GM12873 (cell line): Measurements from ENCODE around the gene HOXD1.

Experiments
- TF ChIP-seq, protein P1 (sequence below): IDR thresholded peaks from 2 replicates; pipeline ENCODE4 v1.5.1; 2012; ENCODE audit warnings: low read depth, mild to moderate bottlenecking, moderate library complexity, low read length, control low read depth; ENCODE audit not compliant: insufficient read depth; ENCODE audit errors: missing control alignments

HOXD1 gene

DNA sequence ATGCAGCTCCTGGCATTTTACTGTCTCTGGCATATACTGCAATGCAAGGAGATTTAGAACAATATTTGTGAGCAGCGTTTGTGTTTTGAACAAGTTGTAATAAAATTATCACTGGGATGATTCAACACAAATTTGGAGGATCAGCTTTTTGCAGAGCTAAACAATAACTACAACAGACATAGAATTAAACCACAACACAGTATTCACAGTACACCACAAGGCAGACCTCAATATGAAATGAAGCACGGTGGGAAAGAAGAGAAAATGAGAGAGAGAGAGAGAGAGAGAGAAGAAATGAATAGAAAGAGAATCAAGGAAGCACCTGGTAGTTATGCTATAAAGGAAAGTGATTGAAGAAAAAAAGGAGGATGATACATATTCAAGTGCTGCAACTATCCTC lies 39.4 kb downstream of the HOXD1 start:
- TF ChIP-seq, protein P1, sequence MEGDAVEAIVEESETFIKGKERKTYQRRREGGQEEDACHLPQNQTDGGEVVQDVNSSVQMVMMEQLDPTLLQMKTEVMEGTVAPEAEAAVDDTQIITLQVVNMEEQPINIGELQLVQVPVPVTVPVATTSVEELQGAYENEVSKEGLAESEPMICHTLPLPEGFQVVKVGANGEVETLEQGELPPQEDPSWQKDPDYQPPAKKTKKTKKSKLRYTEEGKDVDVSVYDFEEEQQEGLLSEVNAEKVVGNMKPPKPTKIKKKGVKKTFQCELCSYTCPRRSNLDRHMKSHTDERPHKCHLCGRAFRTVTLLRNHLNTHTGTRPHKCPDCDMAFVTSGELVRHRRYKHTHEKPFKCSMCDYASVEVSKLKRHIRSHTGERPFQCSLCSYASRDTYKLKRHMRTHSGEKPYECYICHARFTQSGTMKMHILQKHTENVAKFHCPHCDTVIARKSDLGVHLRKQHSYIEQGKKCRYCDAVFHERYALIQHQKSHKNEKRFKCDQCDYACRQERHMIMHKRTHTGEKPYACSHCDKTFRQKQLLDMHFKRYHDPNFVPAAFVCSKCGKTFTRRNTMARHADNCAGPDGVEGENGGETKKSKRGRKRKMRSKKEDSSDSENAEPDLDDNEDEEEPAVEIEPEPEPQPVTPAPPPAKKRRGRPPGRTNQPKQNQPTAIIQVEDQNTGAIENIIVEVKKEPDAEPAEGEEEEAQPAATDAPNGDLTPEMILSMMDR = no peak

DNA sequence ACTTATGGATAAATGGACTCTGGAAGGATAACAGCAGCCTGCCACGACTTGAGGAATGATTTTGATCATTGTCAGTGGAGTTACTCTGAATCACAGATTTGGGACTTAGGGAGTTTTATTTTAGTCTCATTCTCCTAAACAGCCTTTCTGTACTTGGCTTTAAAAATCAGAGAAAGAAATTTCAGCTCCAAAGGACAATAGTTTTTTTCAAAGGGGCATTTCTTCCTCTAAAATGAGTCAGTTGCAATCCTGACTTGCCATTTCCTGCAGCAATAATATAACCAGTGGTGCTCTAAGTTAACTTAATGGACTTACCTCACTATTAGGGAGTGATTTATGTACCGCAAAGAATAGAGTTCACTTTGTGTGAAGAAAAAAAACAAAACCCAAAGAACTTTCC lies 45.7 kb downstream of the HOXD1 start:
- TF ChIP-seq, protein P1 = no peak

DNA sequence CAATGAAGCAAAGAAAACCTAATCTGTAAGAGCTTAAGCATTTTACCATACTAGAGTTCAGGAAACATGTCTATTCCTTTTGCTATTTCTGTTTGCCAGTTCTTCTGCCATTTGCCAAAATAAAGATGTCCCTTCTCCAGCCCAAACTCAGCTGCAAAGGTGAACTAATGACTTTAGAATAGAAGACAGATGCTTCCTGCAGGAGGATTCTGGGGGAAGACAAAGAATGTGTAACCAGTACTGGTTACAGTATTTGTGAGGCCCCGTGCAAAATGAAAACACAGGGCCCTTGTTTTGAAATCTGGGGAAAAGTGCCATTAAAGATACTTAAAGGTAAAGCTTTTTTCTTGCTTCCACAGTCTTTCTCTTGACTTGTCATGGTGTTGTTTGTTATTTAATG lies 46.5 kb downstream of the HOXD1 start:
- TF ChIP-seq, protein P1 = no peak

DNA sequence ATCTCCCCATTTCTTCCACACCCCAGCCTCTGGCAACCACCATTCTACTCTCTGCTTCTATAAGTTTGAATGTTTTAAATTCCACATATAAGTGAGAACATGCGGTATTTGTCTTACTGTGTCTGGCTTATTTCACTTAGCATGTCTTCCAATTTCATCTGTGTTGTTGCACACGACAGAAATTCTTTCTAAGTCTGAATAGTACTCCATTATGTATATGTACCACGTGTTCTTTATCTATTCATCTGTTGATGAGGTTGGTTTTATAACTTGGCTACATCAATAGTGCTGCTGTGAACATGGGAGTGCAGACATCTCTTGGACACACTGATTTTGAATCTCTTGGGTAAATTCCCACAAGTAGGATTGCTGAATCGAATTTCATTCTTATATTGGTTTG lies 49.0 kb downstream of the HOXD1 start:
- TF ChIP-seq, protein P1 = no peak

DNA sequence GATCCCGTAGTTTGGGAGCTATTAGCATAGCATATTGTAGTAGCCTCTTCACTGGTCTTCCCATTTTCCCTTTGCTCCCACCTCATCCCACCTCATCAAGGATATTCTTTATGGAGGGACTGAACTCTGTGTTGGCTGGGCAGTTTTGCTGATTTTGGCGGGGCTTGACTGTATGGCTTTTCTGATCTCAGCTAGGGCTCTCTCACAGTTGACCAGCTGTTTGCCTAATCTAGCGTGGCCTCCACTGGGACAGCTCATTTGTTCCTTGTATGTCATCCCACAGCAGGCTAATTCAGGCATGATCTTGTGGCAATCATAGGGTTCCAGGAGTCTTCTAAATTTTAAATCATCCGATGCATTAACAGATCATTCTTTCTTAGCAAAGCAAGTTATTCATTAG lies 50.6 kb downstream of the HOXD1 start:
- TF ChIP-seq, protein P1 = no peak

GRCh38 chr2:176240301-176240700 lies 51.8 kb downstream of the HOXD1 start:
- TF ChIP-seq, protein P1 = no peak
